ENCODE measurements around the gene ERC1. TPM values are rescaled to one million over a fixed set of nuclear protein-coding genes. Genes with fewer than 3 reads are reported as not detected.

ERC1 gene
- polyA plus RNA-seq, 2 of the 4 experiments (the other 2 are of a cell fraction) = 14.2 to 20.9 TPM

DNA sequence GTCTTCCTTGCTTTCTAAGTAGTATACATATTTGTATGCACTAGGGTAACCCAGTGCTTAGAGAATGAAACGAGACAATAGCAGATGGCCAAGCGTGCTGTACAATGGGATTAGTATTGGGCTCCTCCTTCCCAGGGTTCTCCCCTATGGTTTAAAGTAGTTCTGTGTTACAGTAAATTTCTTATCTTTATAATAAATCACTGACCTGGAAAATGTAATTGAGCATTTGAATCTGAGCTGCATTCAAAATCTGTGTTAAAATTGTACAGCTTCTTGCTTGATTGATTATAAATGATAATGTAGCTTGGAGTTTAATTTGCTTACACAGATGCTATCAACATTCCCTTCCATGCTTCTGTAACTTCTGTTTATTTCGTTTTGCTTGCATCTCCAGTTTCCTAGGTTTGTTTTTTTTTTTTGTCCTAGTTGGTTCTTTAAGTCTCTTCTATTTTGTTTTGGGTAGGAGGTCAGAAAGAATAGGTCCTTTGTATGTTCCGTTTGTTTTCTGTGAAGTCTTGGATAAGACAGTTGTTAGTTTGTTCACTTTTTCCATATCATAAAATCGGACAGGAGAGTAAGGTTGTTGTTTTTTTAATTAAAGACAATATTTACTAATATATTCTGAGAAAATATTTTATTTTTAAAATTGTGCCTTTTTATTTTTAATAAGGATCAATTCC is 171.2 kb downstream of the ERC1 start:
- Histone ChIP-seq H3K4me2 (no peak overlapping the region), H3K27ac (no peak overlapping the region), H3K4me3 (no peak overlapping the region), H3K4me1 (no peaks in the 10 kb centered on the region), H3K9me3 (no peaks in the 10 kb centered on the region)
- no peak for FAIRE-seq
- POLR2A ChIA-PET = no interaction called here
- WGBS (ENCODE audit: missing lambda C conversion rate) = 71% methylated on average over 5 of the region's 5 CpGs
- DNase-seq (ENCODE audit: low read depth in 1 of 2, low spot score in 1 of 2) = no peak
- CTCF ChIA-PET = interaction anchor here (0.6 to 0.7 kb wide), 2 partner anchors 32 to 312 kb away, joined by 4 to 5 read pairs; no protein-coding TSS in a partner anchor
- TF ChIP-seq SMC3 (IDR thresholded peaks at IDR 0.05) (no peak), ELK1 (IDR thresholded peaks at IDR 0.05; ENCODE audit: low read depth, low read length) (no peak), FOXS1 (CRISPR knock-in tag; IDR thresholded peaks at IDR 0.05) (no peak), ZC3H11A (IDR thresholded peaks at IDR 0.05) (no peak), ZSCAN20 (CRISPR knock-in tag; IDR thresholded peaks at IDR 0.05) (no peak)
- ATAC-seq = no peak

- POLR2A ChIA-PET = no interaction called here
These were observed 176.8 kb downstream of the ERC1 start for GRCh38 chr12:1167784-1168183.

DNA sequence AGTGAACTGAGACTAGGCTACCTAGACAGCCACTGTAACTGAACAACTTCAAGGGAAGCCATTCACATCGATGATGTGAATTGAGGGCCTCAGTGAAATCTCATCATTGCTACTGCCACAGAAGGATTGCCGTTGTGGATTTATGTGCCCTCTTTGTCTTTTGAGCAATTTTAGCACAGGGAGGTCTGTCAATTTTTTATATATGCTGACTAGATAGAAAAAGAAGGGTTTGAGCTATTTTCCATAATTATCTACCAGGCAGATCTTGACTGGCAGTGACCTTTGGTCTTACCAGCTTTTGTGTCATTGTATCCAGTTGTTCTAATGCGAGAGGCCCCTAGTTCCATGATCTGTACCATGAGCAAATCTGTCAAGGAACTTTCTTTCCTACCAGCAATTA is 179.4 kb downstream of the ERC1 start:
- peak; percentile 47 for TF ChIP-seq MAFK (IDR thresholded peaks at IDR 0.05; ENCODE audit: partially characterized antibody)
- no peak for TF ChIP-seq EHMT2 (IDR thresholded peaks at IDR 0.05; ENCODE audit: low read depth)
- Histone ChIP-seq H3K4me1 (no peaks in the 10 kb centered on the region), H3K27ac (no peak overlapping the region), H3K4me3 (no peak overlapping the region), H3K9me3 (no peaks in the 10 kb centered on the region), H3K4me2 (no peak overlapping the region)
- WGBS (ENCODE audit: missing lambda C conversion rate) = 88% methylated on average over 3 of the region's 3 CpGs
- POLR2A ChIA-PET = no interaction called here
- DNase-seq (ENCODE audit: low read depth in 1 of 2, low spot score in 1 of 2) (no peak), FAIRE-seq (no peak), ATAC-seq (no peak)
- CTCF ChIA-PET = no interaction called here

More at GRCh38 chr12:1167784-1168183, 176.8 kb downstream of the ERC1 start:
- no peak overlapping the region for H3K27ac ChIP-seq
- no peak for ATAC-seq
- no peak overlapping the region for H3K4me2 ChIP-seq
- no peaks in the 10 kb centered on the region for H3K4me1 ChIP-seq
- no peak for DNase-seq (ENCODE audit: low read depth in 1 of 2, low spot score in 1 of 2)
- FAIRE-seq = no peak
- H3K9me3 ChIP-seq = no peaks in the 10 kb centered on the region
- 72% methylated on average over 12 of the region's 12 CpGs for WGBS (ENCODE audit: missing lambda C conversion rate)
- no peak overlapping the region for H3K4me3 ChIP-seq
- TF ChIP-seq ZSCAN20 (CRISPR knock-in tag; IDR thresholded peaks at IDR 0.05) (no peak), NR3C1 (IDR thresholded peaks at IDR 0.05) (no peak), FOXS1 (CRISPR knock-in tag; IDR thresholded peaks at IDR 0.05) (no peak)
- CTCF ChIA-PET = interaction anchor here (0.6 to 1.0 kb wide), 3 partner anchors 15 to 467 kb away, joined by 3 read pairs; no protein-coding TSS in a partner anchor

GRCh38 chr12:1171657-1172408 is 180.8 kb downstream of the ERC1 start:
- Histone ChIP-seq H3K4me2 (no peak overlapping the region), H3K27ac (no peak overlapping the region), H3K4me3 (no peak overlapping the region), H3K4me1 (no peaks in the 10 kb centered on the region), H3K9me3 (no peaks in the 10 kb centered on the region)
- ChIA-PET CTCF (interaction anchor here (1.0 to 1.3 kb wide), 4 partner anchors 19 to 411 kb away, joined by 3 to 5 read pairs (median 4); no protein-coding TSS in a partner anchor), POLR2A (no interaction called here)
- ATAC-seq (no peak), FAIRE-seq (no peak), DNase-seq (ENCODE audit: low read depth in 1 of 2, low spot score in 1 of 2) (no peak)
- TF ChIP-seq HOXB13 (CRISPR knock-in tag; IDR thresholded peaks at IDR 0.05; ENCODE audit: low read depth) (no peak), BCL3 (IDR thresholded peaks at IDR 0.05) (no peak), TP53 (CRISPR knock-in tag; IDR thresholded peaks at IDR 0.05) (no peak), BHLHE40 (IDR thresholded peaks at IDR 0.05; ENCODE audit: low read depth, low read length) (no peak), GATA3 (IDR thresholded peaks at IDR 0.05; ENCODE audit: borderline replicate concordance) (no peak), NFE2L2 (conservative IDR thresholded peaks at IDR 0.05; ENCODE audit: low read length) (no peak), HOXB5 (CRISPR knock-in tag; IDR thresholded peaks at IDR 0.05) (no peak), FOSL2 (IDR thresholded peaks at IDR 0.05) (no peak), FOSL2 (CRISPR knock-in tag; IDR thresholded peaks at IDR 0.05) (no peak), ELK1 (IDR thresholded peaks at IDR 0.05; ENCODE audit: low read depth, low read length) (no peak), HOXA7 (CRISPR knock-in tag; IDR thresholded peaks at IDR 0.05) (no peak)
- 87% methylated on average over 6 of the region's 6 CpGs for WGBS (ENCODE audit: missing lambda C conversion rate)
